WERI-Rb-1 (cell line): ENCODE measurements around the gene TRMT11.

Experiments
- DNase-seq: peaks from one replicate; pipeline ENCODE4 v3.0.0-alpha.2; 2020
- H3K27ac ChIP-seq: fragments of 250-450 bp; sonication (Bioruptor Pico); 2 replicates; pipeline ENCODE4 v1.5.1; 2020; ENCODE audit warnings: mild to moderate bottlenecking, moderate library complexity
- H3K27me3 ChIP-seq: fragments of 250-450 bp; sonication (Bioruptor Pico); 2 replicates; pipeline ENCODE4 v1.5.1; 2021; ENCODE audit warnings: mild to moderate bottlenecking, low read depth, moderate library complexity; ENCODE audit not compliant: insufficient read depth, severe bottlenecking
- H3K36me3 ChIP-seq: fragments of 250-450 bp; sonication (Bioruptor Pico); 2 replicates; pipeline ENCODE4 v1.5.1; 2020; ENCODE audit warnings: mild to moderate bottlenecking, moderate library complexity
- H3K4me3 ChIP-seq: 2 replicates; pipeline ENCODE4 v1.5.1; 2011; ENCODE audit warnings: low read depth, mild to moderate bottlenecking, control low read depth, low read length
- H3K9me3 ChIP-seq: fragments of 250-450 bp; sonication (Bioruptor Pico); 2 replicates; pipeline ENCODE4 v1.5.1; 2021; ENCODE audit warnings: mild to moderate bottlenecking, moderate library complexity; ENCODE audit not compliant: severe bottlenecking
- CTCF ChIP-seq: IDR thresholded peaks from 2 replicates; pipeline ENCODE4 v1.5.1; 2011; ENCODE audit warnings: low read depth, mild to moderate bottlenecking, control low read depth, inconsistent platforms, low read length

TRMT11 gene

GRCh38 chr6:126077810-126078776, 91.8 kb downstream of the TRMT11 start:
- no peak for DNase-seq
- TF ChIP-seq CTCF, result no peak
- Histone ChIP-seq H3K27ac (no peak overlapping the region), H3K27me3 (no peaks in the 10 kb centered on the region), H3K9me3 (no peaks in the 10 kb centered on the region), H3K4me3 (no peak overlapping the region), H3K36me3 (no peaks in the 10 kb centered on the region)

GRCh38 chr6:126083875-126084274, 97.5 kb downstream of the TRMT11 start:
- no peak overlapping the region for H3K27ac ChIP-seq
- H3K27me3 ChIP-seq, result no peaks in the 10 kb centered on the region
- TF ChIP-seq CTCF, result no peak
- no peaks in the 10 kb centered on the region for H3K36me3 ChIP-seq
- no peaks in the 10 kb centered on the region for H3K9me3 ChIP-seq
- no peak overlapping the region for H3K4me3 ChIP-seq
- no peak for DNase-seq

GRCh38 chr6:126086560-126086959, 100.2 kb downstream of the TRMT11 start:
- no peak overlapping the region for H3K27ac ChIP-seq
- TF ChIP-seq CTCF, result no peak
- no peak for DNase-seq
- no peaks in the 10 kb centered on the region for H3K27me3 ChIP-seq
- no peaks in the 10 kb centered on the region for H3K36me3 ChIP-seq
- H3K9me3 ChIP-seq, result no peaks in the 10 kb centered on the region
- no peak overlapping the region for H3K4me3 ChIP-seq
